LNCAP (cell line): ENCODE measurements around the gene PDK3.

ENCODE experiments used
- CTCF ChIP-seq: fragments of 450-650 bp; IDR thresholded peaks from 2 replicates; pipeline ENCODE4 v1.5.1; 2017; ENCODE audit warnings: mild to moderate bottlenecking

The PDK3 gene

GRCh38 chrX:24465532-24465865 is 413 bp downstream of the PDK3 start:
- no peak for TF ChIP-seq CTCF

- no peak for TF ChIP-seq CTCF
Observed at GRCh38 chrX:24466025-24466424, 939 bp downstream of the PDK3 start.

GRCh38 chrX:24468245-24468644 is 3.2 kb downstream of the PDK3 start:
- no peak for TF ChIP-seq CTCF

- TF ChIP-seq CTCF, result no peak
Observed at GRCh38 chrX:24471808-24472207, 6.7 kb downstream of the PDK3 start.

GRCh38 chrX:24475480-24475879 is 10.4 kb downstream of the PDK3 start:
- no peak for TF ChIP-seq CTCF

- TF ChIP-seq CTCF, result no peak
Observed at GRCh38 chrX:24478509-24478908, 13.4 kb downstream of the PDK3 start.

- no peak for TF ChIP-seq CTCF
Observed at GRCh38 chrX:24479924-24480323, 14.8 kb downstream of the PDK3 start.

GRCh38 chrX:24480400-24480865 is 15.3 kb downstream of the PDK3 start:
- no peak for TF ChIP-seq CTCF
